Neural progenitor cell (in vitro differentiated cells): Measurements from ENCODE around the gene KCNMA1. TPM values are rescaled to one million over a fixed set of nuclear protein-coding genes. Genes with fewer than 3 reads are reported as not detected.

ENCODE experiments used
- DNase-seq: peaks from one replicate; pipeline ENCODE4 v3.0.0-alpha.2; 2016; ENCODE audit warnings: low spot score
- H2AFZ ChIP-seq: fragments of 200-600 bp; sonication (generic); replicated peaks from 2 replicates; pipeline ENCODE4 v1.6.1; 2016; ENCODE audit warnings: antibody characterized with exemption
- H3F3A ChIP-seq: fragments of 200-600 bp; sonication (generic); 2 replicates; pipeline ENCODE4 v1.6.1; 2016; ENCODE audit warnings: antibody characterized with exemption, low read depth
- H3K27ac ChIP-seq: fragments of 200-600 bp; sonication (generic); 2 replicates; pipeline ENCODE4 v1.5.1; 2016; ENCODE audit warnings: mild to moderate bottlenecking
- H3K27me3 ChIP-seq: fragments of 200-600 bp; sonication (generic); 2 replicates; pipeline ENCODE4 v1.6.1; 2016; ENCODE audit warnings: mild to moderate bottlenecking, moderate library complexity
- H3K36me3 ChIP-seq: fragments of 200-600 bp; sonication (generic); 2 replicates; pipeline ENCODE4 v1.5.1; 2016
- H3K4me1 ChIP-seq: fragments of 200-600 bp; sonication (generic); 2 replicates; pipeline ENCODE4 v1.6.1; 2016; ENCODE audit warnings: mixed run types
- H3K4me2 ChIP-seq: fragments of 200-600 bp; sonication (generic); 2 replicates; pipeline ENCODE4 v1.6.1; 2016
- H3K4me3 ChIP-seq: fragments of 200-600 bp; sonication (generic); 2 replicates; pipeline ENCODE4 v1.5.1; 2016
- H3K79me2 ChIP-seq: fragments of 200-600 bp; sonication (generic); 2 replicates; pipeline ENCODE4 v1.6.1; 2016; ENCODE audit warnings: low read depth
- H3K9ac ChIP-seq: fragments of 200-600 bp; sonication (generic); 2 replicates; pipeline ENCODE4 v1.6.1; 2016
- H3K9me3 ChIP-seq: fragments of 200-600 bp; sonication (generic); 2 replicates; pipeline ENCODE4 v1.5.1; 2016; ENCODE audit warnings: low read depth
- H4K20me1 ChIP-seq: fragments of 200-600 bp; sonication (generic); 2 replicates; pipeline ENCODE4 v1.6.1; 2016; ENCODE audit warnings: low read depth
- H3K27ac Mint-ChIP-seq: 3 replicates; pipeline ENCODE4 v1.8.0; 2021; ENCODE audit warnings: mixed read lengths
- H3K27me3 Mint-ChIP-seq: 2 replicates; pipeline ENCODE4 v1.8.0; 2022; ENCODE audit warnings: low read depth, mild to moderate bottlenecking, inconsistent platforms, moderate library complexity, mixed read lengths; ENCODE audit not compliant: insufficient read depth
- H3K36me3 Mint-ChIP-seq: 3 replicates; pipeline ENCODE4 v1.8.0; 2021; ENCODE audit warnings: mixed read lengths
- H3K4me1 Mint-ChIP-seq: 3 replicates; pipeline ENCODE4 v1.8.0; 2021; ENCODE audit warnings: mixed read lengths
- H3K4me3 Mint-ChIP-seq: 3 replicates; pipeline ENCODE4 v1.8.0; 2021; ENCODE audit warnings: mild to moderate bottlenecking, moderate library complexity, mixed read lengths
- H3K9me3 Mint-ChIP-seq: 3 replicates; pipeline ENCODE4 v1.8.0; 2020; ENCODE audit warnings: mixed read lengths
- CTCF ChIP-seq: fragments of 200-600 bp; sonication (generic); IDR thresholded peaks from 2 replicates; pipeline ENCODE4 v1.5.1; 2017; ENCODE audit warnings: antibody characterized with exemption, mild to moderate bottlenecking
- EZH2 ChIP-seq: fragments of 200-600 bp; sonication (generic); IDR thresholded peaks from 2 replicates; pipeline ENCODE4 v1.6.1; 2017; ENCODE audit warnings: antibody characterized with exemption, mild to moderate bottlenecking, moderate library complexity
- EZH2phosphoT487 ChIP-seq: fragments of 200-600 bp; sonication (generic); IDR thresholded peaks from 2 replicates; pipeline ENCODE4 v1.6.1; 2017; ENCODE audit warnings: antibody characterized with exemption
- total RNA-seq: library from RNA; depleted of rRNA; stranded (reverse); fragments of >200 nt; gene quantifications from 2 replicates; pipeline ENCODE4 v1.2.3, GENCODE V29; 2015; ENCODE audit warnings: low replicate concordance

Gene KCNMA1
- total RNA-seq, 1 donor from 2014 or later = 2.4 TPM

DNA sequence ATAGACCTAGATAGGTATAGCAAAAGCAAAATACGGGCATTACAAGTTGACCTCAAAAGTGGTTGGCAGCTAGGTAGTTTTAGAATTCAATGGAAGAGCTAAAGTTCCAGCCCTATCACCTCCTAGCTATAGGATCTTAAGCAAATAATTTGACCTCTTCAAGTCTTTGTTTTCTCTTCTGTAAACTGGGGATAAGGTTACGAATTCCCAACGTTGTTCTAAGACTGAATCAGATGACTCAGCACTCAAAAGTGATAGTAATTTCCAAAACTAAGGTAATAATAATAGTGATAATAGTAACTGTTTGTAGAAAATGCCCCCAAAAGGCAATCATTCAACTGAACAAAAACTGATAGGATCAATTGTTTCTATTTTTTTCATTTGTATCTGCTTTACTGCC, 445.2 kb downstream of the KCNMA1 start:
- H3K79me2 ChIP-seq = no peaks in the 10 kb centered on the region
- no peak overlapping the region for H3K27ac ChIP-seq
- no peaks in the 10 kb centered on the region for H3K27me3 ChIP-seq
- H3K4me3 ChIP-seq = no peak overlapping the region
- no peaks in the 10 kb centered on the region for H3K9me3 ChIP-seq
- Mint-ChIP-seq H3K4me1 (peaks cover 7% of the 10 kb centered on the region), H3K27ac (no peak overlapping the region), H3K4me3 (no peak overlapping the region), H3K36me3 (no peaks in the 10 kb centered on the region), H3K9me3 (no peaks in the 10 kb centered on the region), H3K27me3 (peaks cover 3% of the 10 kb centered on the region)
- no peaks in the 10 kb centered on the region for H4K20me1 ChIP-seq
- no peak overlapping the region for H2AFZ ChIP-seq
- H3K4me2 ChIP-seq = no peak overlapping the region
- no peak overlapping the region for H3K9ac ChIP-seq
- H3K36me3 ChIP-seq = no peaks in the 10 kb centered on the region
- H3K4me1 ChIP-seq = peaks cover 7% of the 10 kb centered on the region
- H3F3A ChIP-seq = no peaks in the 10 kb centered on the region
- TF ChIP-seq EZH2 (no peak), EZH2phosphoT487 (no peak), CTCF (no peak)
- DNase-seq = no peak

GRCh38 chr10:77191324-77192049, 446.1 kb downstream of the KCNMA1 start:
- Histone ChIP-seq H4K20me1 (no peaks in the 10 kb centered on the region), H2AFZ (no peak overlapping the region), H3K27ac (no peak overlapping the region), H3F3A (no peaks in the 10 kb centered on the region), H3K79me2 (no peaks in the 10 kb centered on the region), H3K9ac (no peak overlapping the region), H3K4me3 (no peak overlapping the region), H3K9me3 (no peaks in the 10 kb centered on the region), H3K4me2 (no peak overlapping the region), H3K36me3 (no peaks in the 10 kb centered on the region), H3K4me1 (peaks cover 8% of the 10 kb centered on the region), H3K27me3 (no peaks in the 10 kb centered on the region)
- TF ChIP-seq CTCF (no peak), EZH2 (no peak), EZH2phosphoT487 (no peak)
- Mint-ChIP-seq H3K9me3 (no peaks in the 10 kb centered on the region), H3K27me3 (peaks cover 3% of the 10 kb centered on the region), H3K4me1 (peaks cover 8% of the 10 kb centered on the region), H3K4me3 (no peak overlapping the region), H3K36me3 (no peaks in the 10 kb centered on the region), H3K27ac (no peak overlapping the region)
- no peak for DNase-seq

DNA sequence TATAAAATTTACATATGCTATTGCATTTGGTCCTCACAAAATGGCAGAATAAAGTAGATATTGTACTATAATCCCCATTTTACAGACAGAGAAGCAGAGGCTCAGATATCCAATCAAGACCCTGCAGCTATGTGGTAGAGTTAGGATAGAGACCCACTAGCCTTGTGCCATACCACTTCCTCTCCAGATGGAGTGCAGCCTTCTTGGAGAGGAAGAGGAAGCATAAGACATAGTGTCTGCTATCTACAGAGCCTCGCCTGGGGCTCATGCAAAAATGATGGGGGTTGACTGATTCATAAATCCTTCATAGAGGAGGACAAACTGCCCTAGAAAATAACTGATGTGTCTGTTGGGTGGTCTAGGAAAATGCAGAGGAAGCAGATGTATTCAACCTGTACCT, 447.3 kb downstream of the KCNMA1 start:
- Mint-ChIP-seq H3K27ac (no peak overlapping the region), H3K4me3 (no peak overlapping the region), H3K27me3 (peaks cover 9% of the 10 kb centered on the region), H3K4me1 (peaks cover 8% of the 10 kb centered on the region), H3K9me3 (no peaks in the 10 kb centered on the region), H3K36me3 (no peaks in the 10 kb centered on the region)
- no peak overlapping the region for H3K27ac ChIP-seq
- H3K4me3 ChIP-seq = no peak overlapping the region
- H3K4me2 ChIP-seq = no peak overlapping the region
- H3K27me3 ChIP-seq = no peaks in the 10 kb centered on the region
- H3K4me1 ChIP-seq = peaks cover 8% of the 10 kb centered on the region
- no peak for TF ChIP-seq EZH2phosphoT487
- no peak for TF ChIP-seq EZH2
- TF ChIP-seq CTCF = no peak
- H3K9ac ChIP-seq = no peak overlapping the region
- no peaks in the 10 kb centered on the region for H3K9me3 ChIP-seq
- H4K20me1 ChIP-seq = no peaks in the 10 kb centered on the region
- H3F3A ChIP-seq = no peaks in the 10 kb centered on the region
- no peak overlapping the region for H2AFZ ChIP-seq
- DNase-seq = no peak
- no peaks in the 10 kb centered on the region for H3K79me2 ChIP-seq
- H3K36me3 ChIP-seq = no peaks in the 10 kb centered on the region
